AG04450 (cell line): ENCODE data around the gene RELL1. TPM values are rescaled to one million over a fixed set of nuclear protein-coding genes. Genes with fewer than 3 reads are reported as not detected.

Experiments used
- CTCF ChIA-PET: fragments of 300-600, 350-600 bp; formaldehyde crosslinking; extraction: SDS; loops from one replicate; lab custom pipeline; 2022; ENCODE audit warnings: antibody characterized with exemption, inconsistent platforms; lab: Charles Lee
- POLR2A ChIA-PET: fragments of 350-600 bp; formaldehyde crosslinking; extraction: SDS; loops from one replicate; lab custom pipeline; 2021; ENCODE audit warnings: antibody characterized with exemption, inconsistent platforms; lab: Yijun Ruan, JAX
- DNase-seq: peaks from one replicate; pipeline ENCODE4 v3.0.0-alpha.2; 2011; ENCODE audit warnings: low read depth, low spot score
- H3K27ac ChIP-seq: one replicate; pipeline ENCODE4 v1.5.1; 2012; ENCODE audit warnings: low read depth, low read length, control low read depth
- H3K27me3 ChIP-seq: one replicate; pipeline ENCODE4 v1.6.0; 2012; ENCODE audit warnings: low read length; ENCODE audit not compliant: control insufficient read depth, insufficient read depth
- H3K4me3 ChIP-seq: 2 replicates; pipeline ENCODE4 v1.5.1; 2011; ENCODE audit warnings: mild to moderate bottlenecking, low read depth, low read length, control low read depth
- H3K9me3 ChIP-seq: 2 replicates; pipeline ENCODE4 v1.5.1; 2012; ENCODE audit warnings: low read length; ENCODE audit not compliant: control insufficient read depth, insufficient read depth
- CTCF ChIP-seq: IDR thresholded peaks from 2 replicates; pipeline ENCODE4 v1.5.1; 2011; ENCODE audit warnings: low read depth, low read length, control low read depth, inconsistent platforms
- polyA plus RNA-seq: library from polyadenylated mRNA; depleted of rRNA; stranded (reverse); fragments of >200 nt; gene quantifications from 2 replicates; pipeline ENCODE4 v1.2.3, GENCODE V29; 2011

The RELL1 gene
- polyA plus RNA-seq, 1 experiment: 9.2 TPM

DNA sequence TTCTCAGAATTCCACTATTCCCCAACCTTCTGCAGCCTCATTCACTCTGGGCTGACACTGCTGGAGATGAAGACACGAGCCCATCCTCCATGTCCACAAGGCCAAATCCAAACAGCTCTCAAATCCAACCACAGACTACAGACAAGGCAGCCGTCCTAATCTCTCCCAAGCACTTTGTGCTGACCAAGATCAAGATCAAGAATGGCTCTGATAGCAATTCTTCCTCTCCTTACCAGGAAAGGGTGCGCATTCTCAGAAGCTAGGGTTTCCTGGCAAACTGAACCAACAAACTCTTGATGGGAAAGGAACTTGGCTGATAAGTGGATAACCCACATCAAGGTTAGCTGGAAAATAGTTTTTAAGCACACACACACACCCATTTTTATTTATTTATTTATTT is 26.5 kb downstream of the RELL1 start:
- TF ChIP-seq CTCF: no peak
- H3K27me3 ChIP-seq: no peaks in the 10 kb centered on the region
- CTCF ChIA-PET: interaction anchor here (0.6 to 2.7 kb wide), 3 partner anchors 9 to 1626 kb away, joined by 3 to 11 read pairs (median 3); no protein-coding TSS in a partner anchor
- H3K27ac ChIP-seq: no peak overlapping the region
- no peak for DNase-seq
- H3K4me3 ChIP-seq: no peak overlapping the region
- no peaks in the 10 kb centered on the region; the same call in 1 of the 2 replicates for H3K9me3 ChIP-seq
- POLR2A ChIA-PET: interaction anchor here (1.0 kb wide), 1 partner anchor 29 kb away, joined by 3 read pairs; no protein-coding TSS in a partner anchor

- ChIA-PET CTCF (no interaction called here), POLR2A (no interaction called here)
- no peak for DNase-seq
- peaks cover 2% of the 10 kb centered on the region for H3K9me3 ChIP-seq
- H3K27ac ChIP-seq: no peak overlapping the region
- no peaks in the 10 kb centered on the region for H3K27me3 ChIP-seq
- no peak for TF ChIP-seq CTCF
- H3K4me3 ChIP-seq: no peak overlapping the region
Measured at GRCh38 chr4:37656649-37657048, 29.5 kb downstream of the RELL1 start.

DNA sequence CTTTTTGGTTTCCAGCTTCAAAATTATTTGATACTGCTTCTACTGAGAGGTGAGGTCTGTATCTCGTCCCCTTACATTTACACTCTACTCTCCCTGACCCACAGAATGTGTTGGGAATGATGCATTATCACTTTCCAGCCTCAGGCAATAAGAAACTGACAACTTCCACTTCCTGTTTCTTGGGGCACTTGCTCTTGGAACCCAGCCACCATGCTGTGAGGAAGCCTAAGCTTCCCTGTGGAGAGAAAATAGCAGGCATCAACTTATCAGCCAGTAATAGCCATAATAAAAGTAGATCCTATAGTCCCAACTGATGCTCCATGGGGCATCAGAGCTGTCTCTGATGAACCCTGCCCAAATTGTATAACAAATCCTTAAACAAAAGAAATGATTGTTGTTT is 32.6 kb downstream of the RELL1 start:
- no peak for TF ChIP-seq CTCF
- DNase-seq: no peak
- H3K27ac ChIP-seq: no peak overlapping the region
- ChIA-PET POLR2A (no interaction called here), CTCF (no interaction called here)
- H3K27me3 ChIP-seq: no peaks in the 10 kb centered on the region
- H3K9me3 ChIP-seq: peaks cover 2% of the 10 kb centered on the region
- no peak overlapping the region for H3K4me3 ChIP-seq

DNA sequence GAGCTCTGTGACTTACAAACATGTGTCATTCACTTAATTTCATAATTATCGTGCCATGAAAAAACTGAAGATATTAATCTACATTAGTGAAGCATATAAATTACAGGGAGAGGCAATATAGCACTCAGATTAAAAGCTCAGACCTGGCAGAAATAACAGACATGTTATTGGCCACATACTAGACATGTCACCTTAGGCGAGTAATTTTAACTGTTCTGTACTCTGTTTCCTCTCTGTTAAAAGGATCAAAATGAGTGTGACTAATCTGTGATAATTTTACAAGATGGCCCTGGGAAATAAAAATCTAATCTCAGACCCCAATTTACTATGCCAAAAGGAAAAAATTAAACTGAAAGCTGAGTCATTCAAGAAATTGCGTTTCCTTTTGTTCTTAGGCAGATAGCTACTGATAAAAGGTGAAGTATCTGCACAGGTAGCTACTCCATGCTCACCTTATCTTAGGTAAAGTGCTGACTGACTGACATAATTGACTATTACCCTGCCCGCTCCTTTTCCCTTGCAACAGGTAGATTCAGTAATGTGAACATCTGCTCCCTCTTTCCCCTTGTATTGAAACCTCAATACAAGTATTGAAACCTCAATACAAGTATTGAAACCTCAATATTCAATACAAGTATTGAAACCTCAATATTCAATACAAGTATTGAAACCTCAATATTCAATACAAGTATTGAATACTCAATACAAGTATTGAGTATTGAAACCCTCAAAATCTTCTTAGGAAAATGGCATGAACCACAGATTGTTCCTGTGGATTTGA is 33.2 kb downstream of the RELL1 start:
- CTCF ChIA-PET: interaction anchor here (1.9 kb wide), 1 partner anchor 50 kb away, joined by 8 read pairs; no protein-coding TSS in a partner anchor
- POLR2A ChIA-PET: no interaction called here

More for the DNA sequence above, 33.2 kb downstream of the RELL1 start:
- Histone ChIP-seq H3K4me3 (no peak overlapping the region), H3K9me3 (peaks cover 2% of the 10 kb centered on the region), H3K27me3 (no peaks in the 10 kb centered on the region), H3K27ac (no peak overlapping the region)
- TF ChIP-seq CTCF: no peak
- DNase-seq: no peak
